ENCODE measurements around the gene TCERG1L. TPM values are rescaled to one million over a fixed set of nuclear protein-coding genes. Genes with fewer than 3 reads are reported as not detected.

The TCERG1L gene
- total RNA-seq, 1 donor from 2014 or later: 3.5 TPM

GRCh38 chr10:131320860-131321604 lies 9.5 kb upstream of the TCERG1L start:
- Mint-ChIP-seq H3K27me3 (ENCODE audit: low read depth, unreplicated experiment) (peaks cover 20% of the 10 kb centered on the region), H3K4me1 (ENCODE audit: low read depth, unreplicated experiment) (no peaks in the 10 kb centered on the region), H3K9me3 (ENCODE audit: unreplicated experiment) (no peaks in the 10 kb centered on the region), H3K36me3 (ENCODE audit: low read depth, unreplicated experiment) (no peaks in the 10 kb centered on the region), H3K4me3 (ENCODE audit: unreplicated experiment) (no peak overlapping the region), H3K27ac (ENCODE audit: unreplicated experiment) (no peak overlapping the region)
- H3K9ac ChIP-seq (ENCODE audit: low read length): no peak overlapping the region
- no peaks in the 10 kb centered on the region for H3K9me3 ChIP-seq (ENCODE audit: insufficient read depth, low read depth, low read length)
- H3K36me3 ChIP-seq (ENCODE audit: insufficient read depth, low read length): no peaks in the 10 kb centered on the region
- no peak overlapping the region for H2AFZ ChIP-seq (ENCODE audit: low read depth, low read length)
- no peak overlapping the region for H3K27ac ChIP-seq (ENCODE audit: low read depth, low read length)
- H3K4me3 ChIP-seq (ENCODE audit: insufficient read depth, low read depth, low read length): no peak overlapping the region
- H3K4me2 ChIP-seq (ENCODE audit: low read length): no peak overlapping the region
- H3K4me1 ChIP-seq (ENCODE audit: insufficient read depth, low read length): no peaks in the 10 kb centered on the region
- DNase-seq (ENCODE audit: low read depth) (no peak), FAIRE-seq (no peak)
- no peak for TF ChIP-seq CTCF (IDR thresholded peaks at IDR 0.05; ENCODE audit: insufficient read depth, low read depth, low read length)
- no peak for TF ChIP-seq EZH2 (IDR thresholded peaks at IDR 0.05; ENCODE audit: insufficient read depth, low read length)
- no peaks in the 10 kb centered on the region for H4K20me1 ChIP-seq (ENCODE audit: insufficient read depth, low read length)
- no peaks in the 10 kb centered on the region for H3K27me3 ChIP-seq (ENCODE audit: insufficient read depth, low read length)
- no peaks in the 10 kb centered on the region for H3K79me2 ChIP-seq (ENCODE audit: insufficient read depth, low read length)

GRCh38 chr10:131318814-131319213 lies 7.3 kb upstream of the TCERG1L start:
- Mint-ChIP-seq H3K4me1 (ENCODE audit: low read depth, unreplicated experiment) (no peaks in the 10 kb centered on the region), H3K27me3 (ENCODE audit: low read depth, unreplicated experiment) (peaks cover 20% of the 10 kb centered on the region), H3K4me3 (ENCODE audit: unreplicated experiment) (no peak overlapping the region), H3K36me3 (ENCODE audit: low read depth, unreplicated experiment) (no peaks in the 10 kb centered on the region), H3K27ac (ENCODE audit: unreplicated experiment) (no peak overlapping the region), H3K9me3 (ENCODE audit: unreplicated experiment) (peaks cover 1% of the 10 kb centered on the region)
- FAIRE-seq (no peak), DNase-seq (ENCODE audit: low read depth) (no peak)
- TF ChIP-seq CTCF (IDR thresholded peaks at IDR 0.05; ENCODE audit: insufficient read depth, low read depth, low read length): no peak
- TF ChIP-seq EZH2 (IDR thresholded peaks at IDR 0.05; ENCODE audit: insufficient read depth, low read length): no peak
- Histone ChIP-seq H3K27ac (ENCODE audit: low read depth, low read length) (no peak overlapping the region), H3K4me1 (ENCODE audit: insufficient read depth, low read length) (no peaks in the 10 kb centered on the region), H3K4me3 (ENCODE audit: insufficient read depth, low read depth, low read length) (no peak overlapping the region), H3K4me2 (ENCODE audit: low read length) (no peak overlapping the region), H3K36me3 (ENCODE audit: insufficient read depth, low read length) (no peaks in the 10 kb centered on the region), H2AFZ (ENCODE audit: low read depth, low read length) (no peak overlapping the region), H3K9ac (ENCODE audit: low read length) (no peak overlapping the region), H3K79me2 (ENCODE audit: insufficient read depth, low read length) (no peaks in the 10 kb centered on the region), H3K9me3 (ENCODE audit: insufficient read depth, low read depth, low read length) (no peaks in the 10 kb centered on the region), H4K20me1 (ENCODE audit: insufficient read depth, low read length) (no peaks in the 10 kb centered on the region), H3K27me3 (ENCODE audit: insufficient read depth, low read length) (no peaks in the 10 kb centered on the region)

- Histone ChIP-seq H3K9me3 (ENCODE audit: insufficient read depth, low read depth, low read length) (no peaks in the 10 kb centered on the region), H3K27me3 (ENCODE audit: insufficient read depth, low read length) (no peaks in the 10 kb centered on the region), H3K4me2 (ENCODE audit: low read length) (no peak overlapping the region), H3K4me3 (ENCODE audit: insufficient read depth, low read depth, low read length) (no peak overlapping the region), H3K27ac (ENCODE audit: low read depth, low read length) (no peak overlapping the region), H3K4me1 (ENCODE audit: insufficient read depth, low read length) (no peaks in the 10 kb centered on the region), H3K9ac (ENCODE audit: low read length) (no peak overlapping the region), H3K36me3 (ENCODE audit: insufficient read depth, low read length) (no peaks in the 10 kb centered on the region), H4K20me1 (ENCODE audit: insufficient read depth, low read length) (no peaks in the 10 kb centered on the region), H3K79me2 (ENCODE audit: insufficient read depth, low read length) (no peaks in the 10 kb centered on the region), H2AFZ (ENCODE audit: low read depth, low read length) (no peak overlapping the region)
- H3K4me1 Mint-ChIP-seq (ENCODE audit: low read depth, unreplicated experiment): no peaks in the 10 kb centered on the region
- DNase-seq (ENCODE audit: low read depth) (no peak), FAIRE-seq (no peak)
- H3K36me3 Mint-ChIP-seq (ENCODE audit: low read depth, unreplicated experiment): no peaks in the 10 kb centered on the region
- no peak overlapping the region for H3K4me3 Mint-ChIP-seq (ENCODE audit: unreplicated experiment)
- H3K27ac Mint-ChIP-seq (ENCODE audit: unreplicated experiment): no peak overlapping the region
- TF ChIP-seq EZH2 (IDR thresholded peaks at IDR 0.05; ENCODE audit: insufficient read depth, low read length) (no peak), CTCF (IDR thresholded peaks at IDR 0.05; ENCODE audit: insufficient read depth, low read depth, low read length) (no peak)
- H3K27me3 Mint-ChIP-seq (ENCODE audit: low read depth, unreplicated experiment): peaks cover 20% of the 10 kb centered on the region
- peaks cover 1% of the 10 kb centered on the region for H3K9me3 Mint-ChIP-seq (ENCODE audit: unreplicated experiment)
Measured at GRCh38 chr10:131318291-131318690, 6.8 kb upstream of the TCERG1L start.
